ENCODE results near the gene DPH3. TPM values are rescaled to one million over a fixed set of nuclear protein-coding genes. Genes with fewer than 3 reads are reported as not detected.

DPH3 gene
- total RNA-seq, 3 donors from 2014 or later: 30.2 to 37.9 (median 33.4) TPM

- no peak for DNase-seq
- ATAC-seq: no peak
- H3K36me3 Mint-ChIP-seq (ENCODE audit: insufficient read depth): no peaks in the 10 kb centered on the region
- H3K9me3 Mint-ChIP-seq: no peaks in the 10 kb centered on the region
- no peak overlapping the region for H3K4me3 Mint-ChIP-seq
- peaks cover 2% of the 10 kb centered on the region for H3K4me1 Mint-ChIP-seq (ENCODE audit: low read depth)
- H3K27me3 Mint-ChIP-seq (ENCODE audit: low read depth): no peaks in the 10 kb centered on the region
Measured at GRCh38 chr3:16240229-16241023, 24.3 kb downstream of the DPH3 start.

- Mint-ChIP-seq H3K27me3 (ENCODE audit: low read depth) (no peaks in the 10 kb centered on the region), H3K36me3 (ENCODE audit: insufficient read depth) (no peaks in the 10 kb centered on the region), H3K9me3 (no peaks in the 10 kb centered on the region), H3K4me3 (no peak overlapping the region), H3K4me1 (ENCODE audit: low read depth) (peaks cover 2% of the 10 kb centered on the region)
- ATAC-seq: no peak
- no peak for DNase-seq
Measured at GRCh38 chr3:16239780-16240179, 25.0 kb downstream of the DPH3 start.

GRCh38 chr3:16239086-16239770, 25.5 kb downstream of the DPH3 start:
- Mint-ChIP-seq H3K36me3 (ENCODE audit: insufficient read depth) (no peaks in the 10 kb centered on the region), H3K4me1 (ENCODE audit: low read depth) (peaks cover 2% of the 10 kb centered on the region), H3K4me3 (no peak overlapping the region), H3K27me3 (ENCODE audit: low read depth) (no peaks in the 10 kb centered on the region), H3K9me3 (no peaks in the 10 kb centered on the region)
- DNase-seq: no peak
- ATAC-seq: no peak

GRCh38 chr3:16236856-16237393, 27.8 kb downstream of the DPH3 start:
- Mint-ChIP-seq H3K9me3 (no peaks in the 10 kb centered on the region), H3K4me1 (ENCODE audit: low read depth) (peaks cover 2% of the 10 kb centered on the region), H3K27me3 (ENCODE audit: low read depth) (peaks cover 3% of the 10 kb centered on the region), H3K4me3 (no peak overlapping the region), H3K36me3 (ENCODE audit: insufficient read depth) (no peaks in the 10 kb centered on the region)
- DNase-seq (no peak), ATAC-seq (no peak)

GRCh38 chr3:16236030-16236639, 28.6 kb downstream of the DPH3 start:
- ATAC-seq (no peak), DNase-seq (no peak)
- H3K4me1 Mint-ChIP-seq (ENCODE audit: low read depth): peaks cover 2% of the 10 kb centered on the region
- H3K27me3 Mint-ChIP-seq (ENCODE audit: low read depth): peaks cover 3% of the 10 kb centered on the region
- H3K36me3 Mint-ChIP-seq (ENCODE audit: insufficient read depth): no peaks in the 10 kb centered on the region
- no peaks in the 10 kb centered on the region for H3K9me3 Mint-ChIP-seq
- no peak overlapping the region for H3K4me3 Mint-ChIP-seq

- no peak for DNase-seq
- no peak overlapping the region for H3K4me3 Mint-ChIP-seq
- H3K9me3 Mint-ChIP-seq: no peaks in the 10 kb centered on the region
- peaks cover 6% of the 10 kb centered on the region for H3K27me3 Mint-ChIP-seq (ENCODE audit: low read depth)
- no peaks in the 10 kb centered on the region for H3K4me1 Mint-ChIP-seq (ENCODE audit: low read depth)
- no peaks in the 10 kb centered on the region for H3K36me3 Mint-ChIP-seq (ENCODE audit: insufficient read depth)
- no peak for ATAC-seq
Measured at GRCh38 chr3:16234281-16234680, 30.5 kb downstream of the DPH3 start.

- ATAC-seq (no peak), DNase-seq (no peak)
- Mint-ChIP-seq H3K4me1 (ENCODE audit: low read depth) (no peaks in the 10 kb centered on the region), H3K4me3 (no peak overlapping the region), H3K27me3 (ENCODE audit: low read depth) (peaks cover 6% of the 10 kb centered on the region), H3K9me3 (no peaks in the 10 kb centered on the region), H3K36me3 (ENCODE audit: insufficient read depth) (no peaks in the 10 kb centered on the region)
Measured at GRCh38 chr3:16233806-16234205, 30.9 kb downstream of the DPH3 start.

- no peaks in the 10 kb centered on the region for H3K9me3 Mint-ChIP-seq
- no peaks in the 10 kb centered on the region for H3K4me1 Mint-ChIP-seq (ENCODE audit: low read depth)
- H3K4me3 Mint-ChIP-seq: no peak overlapping the region
- peaks cover 6% of the 10 kb centered on the region for H3K27me3 Mint-ChIP-seq (ENCODE audit: low read depth)
- ATAC-seq: no peak
- no peak for DNase-seq
- no peaks in the 10 kb centered on the region for H3K36me3 Mint-ChIP-seq (ENCODE audit: insufficient read depth)
Measured at GRCh38 chr3:16231983-16232382, 32.8 kb downstream of the DPH3 start.

- no peaks in the 10 kb centered on the region for H3K36me3 Mint-ChIP-seq (ENCODE audit: insufficient read depth)
- H3K9me3 Mint-ChIP-seq: peaks cover 4% of the 10 kb centered on the region
- ATAC-seq (no peak), DNase-seq (no peak)
- H3K4me3 Mint-ChIP-seq: no peak overlapping the region
- no peaks in the 10 kb centered on the region for H3K4me1 Mint-ChIP-seq (ENCODE audit: low read depth)
- H3K27me3 Mint-ChIP-seq (ENCODE audit: low read depth): peaks cover 6% of the 10 kb centered on the region
Measured at GRCh38 chr3:16229681-16230080, 35.1 kb downstream of the DPH3 start.

GRCh38 chr3:16227566-16227965, 37.2 kb downstream of the DPH3 start:
- ATAC-seq (no peak), DNase-seq (no peak)
- Mint-ChIP-seq H3K9me3 (peaks cover 4% of the 10 kb centered on the region), H3K36me3 (ENCODE audit: insufficient read depth) (no peaks in the 10 kb centered on the region), H3K4me1 (ENCODE audit: low read depth) (no peaks in the 10 kb centered on the region), H3K4me3 (no peak overlapping the region), H3K27me3 (ENCODE audit: low read depth) (peaks cover 3% of the 10 kb centered on the region)

- H3K4me1 Mint-ChIP-seq (ENCODE audit: low read depth): no peaks in the 10 kb centered on the region
- H3K4me3 Mint-ChIP-seq: no peak overlapping the region
- ATAC-seq (no peak), DNase-seq (no peak)
- peaks cover 8% of the 10 kb centered on the region for H3K9me3 Mint-ChIP-seq
- no peaks in the 10 kb centered on the region for H3K36me3 Mint-ChIP-seq (ENCODE audit: insufficient read depth)
- no peaks in the 10 kb centered on the region for H3K27me3 Mint-ChIP-seq (ENCODE audit: low read depth)
Measured at GRCh38 chr3:16224325-16224724, 40.4 kb downstream of the DPH3 start.

GRCh38 chr3:16222547-16222946, 42.2 kb downstream of the DPH3 start:
- ATAC-seq (no peak), DNase-seq (no peak)
- peaks cover 8% of the 10 kb centered on the region for H3K9me3 Mint-ChIP-seq
- H3K36me3 Mint-ChIP-seq (ENCODE audit: insufficient read depth): no peaks in the 10 kb centered on the region
- H3K27me3 Mint-ChIP-seq (ENCODE audit: low read depth): no peaks in the 10 kb centered on the region
- no peaks in the 10 kb centered on the region for H3K4me1 Mint-ChIP-seq (ENCODE audit: low read depth)
- no peak overlapping the region for H3K4me3 Mint-ChIP-seq

- Mint-ChIP-seq H3K36me3 (ENCODE audit: insufficient read depth) (no peaks in the 10 kb centered on the region), H3K27me3 (ENCODE audit: low read depth) (no peaks in the 10 kb centered on the region), H3K4me1 (ENCODE audit: low read depth) (no peaks in the 10 kb centered on the region), H3K9me3 (peaks cover 8% of the 10 kb centered on the region), H3K4me3 (no peak overlapping the region)
- no peak for ATAC-seq
- DNase-seq: no peak
Measured at GRCh38 chr3:16221990-16222389, 42.8 kb downstream of the DPH3 start.

- ATAC-seq: no peak
- Mint-ChIP-seq H3K27me3 (ENCODE audit: low read depth) (no peaks in the 10 kb centered on the region), H3K4me1 (ENCODE audit: low read depth) (no peaks in the 10 kb centered on the region), H3K4me3 (no peak overlapping the region), H3K36me3 (ENCODE audit: insufficient read depth) (no peaks in the 10 kb centered on the region), H3K9me3 (peaks cover 5% of the 10 kb centered on the region)
- no peak for DNase-seq
Measured at GRCh38 chr3:16219777-16220176, 45.0 kb downstream of the DPH3 start.
